NB4 (cell line): ENCODE data around the gene PPP2R2D.

ENCODE experiments used
- CTCF ChIP-seq: IDR thresholded peaks from one replicate; pipeline ENCODE4 v1.5.1; 2012; ENCODE audit warnings: low read depth, low read length
- MAX ChIP-seq: IDR thresholded peaks from 2 replicates; pipeline ENCODE4 v1.6.1; 2011; ENCODE audit warnings: low read depth, low read length
- POLR2A ChIP-seq: IDR thresholded peaks from 2 replicates; pipeline ENCODE4 v1.6.1; 2011; ENCODE audit warnings: mild to moderate bottlenecking; ENCODE audit not compliant: insufficient read length; ENCODE audit errors: extremely low read depth

- TF ChIP-seq CTCF (no peak), MAX (no peak), POLR2A (no peak)
These were observed 95.9 kb downstream of the PPP2R2D start for GRCh38 chr10:131996466-131997365.
